ENCODE measurements around the gene BAD. TPM values are rescaled to one million over a fixed set of nuclear protein-coding genes. Genes with fewer than 3 reads are reported as not detected.
A peak's percentile ranks its signal among the peaks of the same experiment; 100 is the strongest.

Gene BAD
- total RNA-seq, 4 donors from 2014 or later = 57.1 to 71.9 (median 64.4) TPM

DNA sequence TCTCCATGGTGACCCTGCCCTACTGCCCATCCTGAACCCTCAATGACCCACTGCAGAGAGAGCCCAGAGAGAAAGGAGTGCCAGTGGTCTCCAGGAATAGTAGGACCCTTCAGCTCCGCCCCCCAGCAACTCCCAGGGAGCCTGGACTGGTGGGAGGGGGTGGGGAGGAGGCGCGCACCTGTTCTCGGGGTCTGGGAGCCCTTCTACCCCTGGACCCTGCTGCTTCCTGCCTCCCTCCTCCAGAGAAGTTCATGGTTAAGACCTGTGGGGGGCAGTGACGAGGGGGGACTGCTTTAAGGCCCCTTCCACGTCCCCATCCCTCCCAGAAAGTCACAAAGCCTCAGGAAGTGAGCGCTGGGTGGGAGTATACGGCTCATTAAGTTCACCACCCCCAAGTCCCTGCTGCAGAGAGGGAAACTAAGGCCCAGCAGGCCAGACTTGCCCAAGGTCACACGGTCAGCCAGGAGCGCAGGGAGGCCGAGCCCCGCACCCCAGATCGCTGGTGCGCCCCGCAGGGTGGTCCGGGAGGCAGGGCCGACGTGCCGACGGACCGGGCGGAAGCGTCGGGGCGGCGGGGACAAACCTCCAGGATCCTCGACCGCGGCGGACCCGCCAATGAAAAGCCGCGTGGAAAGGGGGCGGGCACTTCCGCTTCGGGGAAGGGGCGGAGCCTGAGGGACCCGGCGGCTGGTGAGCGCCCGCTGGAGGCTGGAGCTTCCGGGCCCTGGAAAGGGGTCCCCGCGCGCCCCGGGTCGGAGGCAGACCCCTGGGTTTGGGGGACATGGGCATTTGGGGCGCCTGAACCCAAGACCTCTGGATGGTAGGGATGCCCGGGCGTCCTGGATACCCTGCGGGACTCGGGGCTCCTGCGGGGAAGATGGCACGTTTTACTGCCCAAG is 58.6 kb downstream of the BAD start, which contains the start of the genes NUDT22 and TRPT1:
NUDT22 (plus strand) TSS at position 667 of the 899 bp plus-strand sequence. CDS start 379 bp downstream, outside the sequence.
TRPT1 (minus strand) TSS at position 579 of the 899 bp plus-strand sequence; CDS start at position 253, 326 bp downstream.
- Histone ChIP-seq H3K27me3 (no peaks in the 10 kb centered on the region), H3K4me3 (peak within 1 kb of the TSS; percentile 88), H3K4me1 (peaks cover 64% of the 10 kb centered on the region), H3K9me3 (no peaks in the 10 kb centered on the region), H3K36me3 (no peaks in the 10 kb centered on the region), H3K27ac (peak within 1 kb of the TSS; percentile 89)
- peak; percentile 96 to 97 for DNase-seq (ENCODE audit: low spot score in 2 of 2)
- no CpG with 5 or more reads among the region's 54 CpGs for WGBS
- no peak for TF ChIP-seq EP300 (IDR thresholded peaks at IDR 0.05)
- no peak for TF ChIP-seq CTCF (IDR thresholded peaks at IDR 0.05)
- peak; percentile 27 to 45 (median 42) for TF ChIP-seq POLR2AphosphoS5 (IDR thresholded peaks at IDR 0.05)
- peak; percentile 50 to 79 for TF ChIP-seq POLR2A (IDR thresholded peaks at IDR 0.05)

DNA sequence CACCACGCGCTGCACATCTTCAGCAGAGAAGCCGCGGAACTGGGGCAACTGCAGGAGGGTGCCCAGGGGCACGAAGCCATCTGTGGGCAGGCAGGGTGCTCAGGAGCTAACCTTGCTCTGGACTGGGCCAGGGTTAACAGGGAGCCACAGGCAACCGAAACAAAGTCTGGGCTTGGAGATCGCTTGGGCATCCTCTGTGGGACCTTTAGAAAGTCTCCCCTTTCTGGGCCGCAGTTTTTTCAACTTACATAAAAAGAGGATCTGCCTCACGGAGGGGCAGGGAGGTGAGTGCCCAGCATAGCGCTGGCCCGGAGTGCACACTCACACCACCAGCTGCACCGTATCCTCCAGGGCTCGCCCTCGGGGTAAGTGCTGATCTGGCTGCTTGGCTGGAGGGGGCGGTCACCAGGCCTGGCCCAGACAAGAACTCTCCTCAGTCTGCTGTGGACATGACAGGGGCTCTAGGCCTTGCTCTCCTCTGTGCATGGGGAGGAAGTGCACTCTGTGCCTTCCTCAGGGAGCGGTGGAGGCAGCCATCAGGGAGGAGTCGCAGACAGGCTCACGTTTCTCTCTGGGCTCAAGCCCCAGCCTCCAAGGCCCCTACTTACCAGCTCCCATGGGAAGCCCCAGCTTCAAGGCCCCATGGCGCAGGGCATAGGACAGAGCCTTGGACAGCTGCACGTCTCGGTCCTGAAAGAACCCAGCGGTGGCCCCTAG is 59.4 kb downstream of the BAD start:
- DNase-seq (ENCODE audit: low spot score in 2 of 2) = no peak
- Histone ChIP-seq H3K27me3 (no peaks in the 10 kb centered on the region), H3K4me1 (peaks cover 56% of the 10 kb centered on the region), H3K36me3 (peaks cover 3% of the 10 kb centered on the region), H3K27ac (peak overlapping the region; percentile 89), H3K9me3 (no peaks in the 10 kb centered on the region), H3K4me3 (peak overlapping the region; percentile 88)
- no peak for TF ChIP-seq EP300 (IDR thresholded peaks at IDR 0.05)
- TF ChIP-seq POLR2A (IDR thresholded peaks at IDR 0.05) = peak in 1 of 2 donors; percentile 0
- 61% methylated on average over 18 of the region's 22 CpGs for WGBS

GRCh38 chr11:64224151-64224890 is 60.1 kb downstream of the BAD start:
- Histone ChIP-seq H3K27me3 (no peaks in the 10 kb centered on the region), H3K27ac (peak overlapping the region; percentile 89), H3K36me3 (peaks cover 8% of the 10 kb centered on the region), H3K4me3 (no peak overlapping the region), H3K9me3 (no peaks in the 10 kb centered on the region), H3K4me1 (peaks cover 48% of the 10 kb centered on the region)
- 87% methylated on average over 15 of the region's 17 CpGs for WGBS
- TF ChIP-seq EP300 (IDR thresholded peaks at IDR 0.05) = no peak
- no peak for TF ChIP-seq POLR2AphosphoS5 (IDR thresholded peaks at IDR 0.05)
- TF ChIP-seq CTCF (IDR thresholded peaks at IDR 0.05) = no peak
- no peak for TF ChIP-seq POLR2A (IDR thresholded peaks at IDR 0.05)
- peak in 1 of 2 donors; percentile 66 for DNase-seq (ENCODE audit: low spot score in 2 of 2)

- Histone ChIP-seq H3K27me3 (no peaks in the 10 kb centered on the region), H3K36me3 (peaks cover 8% of the 10 kb centered on the region), H3K4me3 (no peak overlapping the region), H3K4me1 (peaks cover 45% of the 10 kb centered on the region), H3K27ac (no peak overlapping the region), H3K9me3 (no peaks in the 10 kb centered on the region)
- 72% methylated on average over 12 of the region's 24 CpGs for WGBS
- TF ChIP-seq EP300 (IDR thresholded peaks at IDR 0.05) (no peak), POLR2AphosphoS5 (IDR thresholded peaks at IDR 0.05) (no peak), POLR2A (IDR thresholded peaks at IDR 0.05) (no peak), CTCF (IDR thresholded peaks at IDR 0.05) (no peak)
- DNase-seq (ENCODE audit: low spot score in 2 of 2) = peak in 1 of 2 donors; percentile 66
Observed at GRCh38 chr11:64223001-64223651, 61.3 kb downstream of the BAD start.

GRCh38 chr11:64222651-64223000 is 61.8 kb downstream of the BAD start:
- Histone ChIP-seq H3K27ac (no peak overlapping the region), H3K27me3 (no peaks in the 10 kb centered on the region), H3K4me3 (no peak overlapping the region), H3K4me1 (peaks cover 40% of the 10 kb centered on the region), H3K9me3 (no peaks in the 10 kb centered on the region), H3K36me3 (peaks cover 8% of the 10 kb centered on the region)
- DNase-seq (ENCODE audit: low spot score in 2 of 2) = no peak
- 36% methylated on average over 6 of the region's 9 CpGs for WGBS
- TF ChIP-seq EP300 (IDR thresholded peaks at IDR 0.05) (no peak), POLR2A (IDR thresholded peaks at IDR 0.05) (no peak)

Data from suprapubic skin (tissue), 4 donors.